Measurements from ENCODE around the gene FBLN2. TPM values are rescaled to one million over a fixed set of nuclear protein-coding genes. Genes with fewer than 3 reads are reported as not detected.

The FBLN2 gene
- total and polyA plus RNA-seq, 7 donors: 12.8 to 59.4 (median 24.9) TPM

- Histone ChIP-seq H3K27me3 (ENCODE audit: insufficient read depth in 3 of 3, low read length in 2 of 3) (no peaks in the 10 kb centered on the region), H3K36me3 (ENCODE audit: insufficient read depth in 1 of 2, low read depth in 1 of 2) (no peaks in the 10 kb centered on the region), H3K4me1 (no peaks in the 10 kb centered on the region), H3K4me3 (no peak overlapping the region), H3K9me3 (no peaks in the 10 kb centered on the region), H3K27ac (no peak overlapping the region)
- WGBS, 3 donors: 50 to 67% (median 54%) methylated on average over 3 of the region's 3 CpGs
- DNase-seq (peak; percentile 79 to 85), ATAC-seq (peak; percentile 43 to 84 (median 80))
- no peak for TF ChIP-seq CTCF (IDR thresholded peaks at IDR 0.05)
- intact Hi-C loops (cut with DNase I): no loop called here
Measured at GRCh38 chr3:13612829-13613228, 63.9 kb downstream of the FBLN2 start.

GRCh38 chr3:13613343-13614190 lies 64.6 kb downstream of the FBLN2 start:
- intact Hi-C loops (cut with DNase I): no loop called here
- no peaks in the 10 kb centered on the region for H3K36me3 ChIP-seq (ENCODE audit: insufficient read depth in 1 of 2, low read depth in 1 of 2)
- DNase-seq (no peak), ATAC-seq (no peak)
- H3K4me3 ChIP-seq: no peak overlapping the region
- H3K27ac ChIP-seq: no peak overlapping the region
- H3K9me3 ChIP-seq: no peaks in the 10 kb centered on the region
- 92 to 93% (median 92%) methylated on average over 14 of the region's 14 CpGs for WGBS, 3 donors
- TF ChIP-seq CTCF (IDR thresholded peaks at IDR 0.05): no peak
- no peaks in the 10 kb centered on the region for H3K4me1 ChIP-seq
- no peaks in the 10 kb centered on the region for H3K27me3 ChIP-seq (ENCODE audit: insufficient read depth in 3 of 3, low read length in 2 of 3)

GRCh38 chr3:13614607-13615006 lies 65.7 kb downstream of the FBLN2 start:
- no peaks in the 10 kb centered on the region for H3K36me3 ChIP-seq (ENCODE audit: insufficient read depth in 1 of 2, low read depth in 1 of 2)
- no peak for DNase-seq
- 89 to 98% (median 96%) methylated on average over 2 of the region's 2 CpGs for WGBS, 3 donors
- no peak overlapping the region for H3K4me3 ChIP-seq
- H3K27ac ChIP-seq: no peak overlapping the region
- no peaks in the 10 kb centered on the region for H3K27me3 ChIP-seq (ENCODE audit: insufficient read depth in 3 of 3, low read length in 2 of 3)
- intact Hi-C loops (cut with DNase I): no loop called here
- no peaks in the 10 kb centered on the region for H3K9me3 ChIP-seq
- no peaks in the 10 kb centered on the region for H3K4me1 ChIP-seq
- no peak for ATAC-seq
- TF ChIP-seq CTCF (IDR thresholded peaks at IDR 0.05): no peak

GRCh38 chr3:13615019-13615528 lies 66.1 kb downstream of the FBLN2 start:
- H3K36me3 ChIP-seq (ENCODE audit: insufficient read depth in 1 of 2, low read depth in 1 of 2): no peaks in the 10 kb centered on the region
- intact Hi-C loops (cut with DNase I): no loop called here
- ATAC-seq: no peak
- H3K9me3 ChIP-seq: no peaks in the 10 kb centered on the region
- H3K4me1 ChIP-seq: no peaks in the 10 kb centered on the region
- TF ChIP-seq CTCF (IDR thresholded peaks at IDR 0.05): no peak
- DNase-seq: no peak
- 93 to 98% (median 97%) methylated on average over 4 of the region's 4 CpGs for WGBS, 3 donors
- no peak overlapping the region for H3K27ac ChIP-seq
- no peak overlapping the region for H3K4me3 ChIP-seq
- H3K27me3 ChIP-seq (ENCODE audit: insufficient read depth in 3 of 3, low read length in 2 of 3): no peaks in the 10 kb centered on the region
